ENCODE data around the gene CMSS1. TPM values are rescaled to one million over a fixed set of nuclear protein-coding genes. Genes with fewer than 3 reads are reported as not detected.
A peak's percentile ranks its signal among the peaks of the same experiment; 100 is the strongest.

CMSS1 gene
- total and polyA plus RNA-seq, 8 donors: 14.4 to 29.9 (median 15.9) TPM

GRCh38 chr3:99854756-99855298 lies 37.2 kb downstream of the CMSS1 start:
- no peak for TF ChIP-seq CTCF (IDR thresholded peaks at IDR 0.05)
- FAIRE-seq (no peak), ATAC-seq (peak in 1 of 4 donors; percentile 24), DNase-seq (no peak)
- no peak overlapping the region for H3K27ac ChIP-seq
- intact Hi-C loops (cut with DNase I): loop anchor here in 1 of 3 donors (5.0 kb wide), 1 partner anchor 402 kb away; no protein-coding TSS in a partner anchor
- no peaks in the 10 kb centered on the region for H3K36me3 ChIP-seq
- peaks cover 0 to 9% (median 0%) of the 10 kb centered on the region in 3 donors for H3K4me1 ChIP-seq
- H3K9me3 ChIP-seq: no peaks in the 10 kb centered on the region
- WGBS, 2 donors: 24 to 25% methylated on average over 1 of the region's 1 CpG
- no peak overlapping the region for H3K4me3 ChIP-seq
- H3K27me3 ChIP-seq: no peaks in the 10 kb centered on the region

GRCh38 chr3:99855900-99856299 lies 38.2 kb downstream of the CMSS1 start:
- peaks cover 0 to 12% (median 0%) of the 10 kb centered on the region in 3 donors for H3K4me1 ChIP-seq
- DNase-seq: no peak

GRCh38 chr3:99856437-99857220 lies 39.0 kb downstream of the CMSS1 start:
- intact Hi-C loops (cut with DNase I): no loop called here
- WGBS, 2 donors: 91 to 95% methylated on average over 3 of the region's 3 CpGs
- TF ChIP-seq CTCF (IDR thresholded peaks at IDR 0.05): no peak
- Histone ChIP-seq H3K36me3 (no peaks in the 10 kb centered on the region), H3K4me1 (peaks cover 0 to 12% (median 0%) of the 10 kb centered on the region in 3 donors), H3K27me3 (no peaks in the 10 kb centered on the region), H3K4me3 (no peak overlapping the region), H3K9me3 (no peaks in the 10 kb centered on the region), H3K27ac (no peak overlapping the region)
- no peak for ATAC-seq
- FAIRE-seq: no peak
- DNase-seq: no peak

More at GRCh38 chr3:99855900-99856299, 38.2 kb downstream of the CMSS1 start:
- TF ChIP-seq CTCF (IDR thresholded peaks at IDR 0.05): no peak
- Histone ChIP-seq H3K27me3 (no peaks in the 10 kb centered on the region), H3K36me3 (no peaks in the 10 kb centered on the region), H3K27ac (no peak overlapping the region), H3K4me3 (no peak overlapping the region), H3K9me3 (no peaks in the 10 kb centered on the region)
- 72 to 79% methylated on average over 1 of the region's 1 CpG for WGBS, 2 donors
- ATAC-seq (no peak), FAIRE-seq (no peak)
- intact Hi-C loops (cut with DNase I): no loop called here

GRCh38 chr3:99857278-99857677 lies 39.6 kb downstream of the CMSS1 start:
- ATAC-seq: no peak
- Histone ChIP-seq H3K27ac (no peak overlapping the region), H3K9me3 (no peaks in the 10 kb centered on the region), H3K36me3 (no peaks in the 10 kb centered on the region), H3K4me3 (no peak overlapping the region), H3K27me3 (no peaks in the 10 kb centered on the region), H3K4me1 (peaks cover 0 to 12% (median 0%) of the 10 kb centered on the region in 3 donors)
- no peak for TF ChIP-seq CTCF (IDR thresholded peaks at IDR 0.05)
- DNase-seq: no peak
- intact Hi-C loops (cut with DNase I): no loop called here
- no peak for FAIRE-seq
- 32 to 39% methylated on average over 1 of the region's 1 CpG for WGBS, 2 donors

- no peak overlapping the region for H3K27ac ChIP-seq
- H3K4me3 ChIP-seq: no peak overlapping the region
- no peaks in the 10 kb centered on the region for H3K9me3 ChIP-seq
- DNase-seq: no peak
- H3K36me3 ChIP-seq: no peaks in the 10 kb centered on the region
- no peak for TF ChIP-seq CTCF (IDR thresholded peaks at IDR 0.05)
- FAIRE-seq: no peak
- no peaks in the 10 kb centered on the region for H3K27me3 ChIP-seq
- no peak for ATAC-seq
- 78 to 90% methylated on average over 2 of the region's 2 CpGs for WGBS, 2 donors
- H3K4me1 ChIP-seq: peaks cover 0 to 12% (median 0%) of the 10 kb centered on the region in 3 donors
- intact Hi-C loops (cut with DNase I): no loop called here
These were observed 40.8 kb downstream of the CMSS1 start for GRCh38 chr3:99858469-99858868.
